GM19372 (cell line): Measurements from ENCODE around the gene PET100.

Experiments used
- ATAC-seq: cut with Tn5 transposase; IDR thresholded peaks from one replicate; pipeline ENCODE4 v1.9.1; 2021; ENCODE audit warnings: mild to moderate bottlenecking, low read depth, moderate library complexity; ENCODE audit not compliant: unreplicated experiment

PET100 gene

GRCh38 chr19:7629347-7630054 is at the start of gene PET100, which contains the start of gene XAB2:
TSS of gene PET100 (plus strand) at chr19:7629793. CDS start at chr19:7629834, 41 bp downstream.
TSS of gene XAB2 (minus strand) at chr19:7629545. CDS start at chr19:7629527, 18 bp downstream.
- ATAC-seq = peak; percentile 95

- no peak for ATAC-seq
Measured at GRCh38 chr19:7582446-7582845, 47.1 kb upstream of the PET100 start.

GRCh38 chr19:7589822-7590221 is 39.8 kb upstream of the PET100 start:
- ATAC-seq = no peak

- ATAC-seq = no peak
Measured at GRCh38 chr19:7590256-7590655, 39.3 kb upstream of the PET100 start.

- ATAC-seq = peak; percentile 54
Measured at GRCh38 chr19:7595466-7596133, 34.0 kb upstream of the PET100 start, which contains the start of gene CAMSAP3. TSS of gene CAMSAP3 (plus strand) at chr19:7595863. CDS start at chr19:7596003, 140 bp downstream.

GRCh38 chr19:7596211-7596937 is 33.2 kb upstream of the PET100 start:
- no peak for ATAC-seq

GRCh38 chr19:7597689-7598088 is 31.9 kb upstream of the PET100 start:
- ATAC-seq = no peak

- ATAC-seq = no peak
Measured at GRCh38 chr19:7598180-7598579, 31.4 kb upstream of the PET100 start.

GRCh38 chr19:7600721-7601120 is 28.9 kb upstream of the PET100 start:
- no peak for ATAC-seq

GRCh38 chr19:7602240-7602934 is 27.2 kb upstream of the PET100 start:
- ATAC-seq = no peak

GRCh38 chr19:7602935-7603497 is 26.6 kb upstream of the PET100 start:
- ATAC-seq = no peak

GRCh38 chr19:7603919-7604318 is 25.7 kb upstream of the PET100 start:
- ATAC-seq = no peak

- no peak for ATAC-seq
Measured at GRCh38 chr19:7605490-7606222, 23.9 kb upstream of the PET100 start.

GRCh38 chr19:7606289-7606688 is 23.3 kb upstream of the PET100 start:
- no peak for ATAC-seq

GRCh38 chr19:7607212-7607873 is 22.2 kb upstream of the PET100 start:
- ATAC-seq = no peak

- ATAC-seq = no peak
Measured at GRCh38 chr19:7607874-7608560, 21.6 kb upstream of the PET100 start.

GRCh38 chr19:7610491-7611240 is 18.9 kb upstream of the PET100 start:
- ATAC-seq = no peak
